ENCODE data around the gene HERPUD1.

Gene HERPUD1

DNA sequence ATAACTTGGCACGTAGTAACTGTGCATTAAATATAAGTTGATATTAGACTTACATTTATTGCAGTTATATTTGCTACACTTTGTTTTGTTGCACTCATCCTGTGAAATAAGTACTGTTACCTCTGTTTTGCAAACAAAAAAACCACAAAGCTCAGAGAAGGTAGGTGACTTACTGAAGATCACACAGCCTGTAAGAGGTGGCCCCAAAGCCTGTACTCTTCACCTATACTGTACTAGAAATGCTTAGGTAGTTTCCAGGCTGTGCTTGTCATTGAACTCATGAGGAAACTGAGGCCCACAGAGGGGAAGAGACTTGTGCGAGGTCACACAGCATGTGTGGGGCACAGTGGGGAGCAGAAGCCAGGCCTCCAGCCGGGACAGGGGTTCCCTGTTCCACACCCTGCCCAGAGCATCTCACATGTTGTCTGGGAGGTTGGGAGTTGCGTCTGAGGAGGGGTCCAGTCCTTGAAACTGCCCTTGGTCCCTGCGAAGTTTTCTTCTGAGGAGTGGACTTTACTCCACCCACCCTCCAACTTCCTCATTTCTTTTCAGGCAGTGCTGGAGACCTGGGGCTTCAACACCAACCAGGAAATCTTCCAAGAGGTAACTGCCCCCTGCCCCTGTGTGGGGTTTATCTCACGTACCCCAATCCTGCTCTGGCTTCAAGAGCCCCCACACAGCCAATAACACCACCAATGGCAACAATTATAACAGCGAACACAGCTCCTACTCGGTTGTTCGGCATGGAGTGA is 42.8 kb downstream of the HERPUD1 start:
- no peak overlapping the region for H3K4me3 ChIP-seq
- H3K36me3 ChIP-seq (ENCODE audit: insufficient read depth, low read length), result no peaks in the 10 kb centered on the region
- no peaks in the 10 kb centered on the region for H3K9me3 ChIP-seq (ENCODE audit: low read depth, low read length)
- H3K9ac ChIP-seq (ENCODE audit: insufficient read length), result no peak overlapping the region
- no peak overlapping the region for H3K27ac ChIP-seq
- TF ChIP-seq FOXP2 (optimal IDR thresholded peaks at IDR 0.05; ENCODE audit: control extremely low read depth, extremely low read length, insufficient read depth), result no peak
- no peak for TF ChIP-seq EZH2 (IDR thresholded peaks at IDR 0.05)
- no peak for TF ChIP-seq POLR2AphosphoS5 (IDR thresholded peaks at IDR 0.05; ENCODE audit: borderline replicate concordance, low read depth, low read length)
- no peak for DNase-seq (ENCODE audit: low read depth, low spot score)

DNA sequence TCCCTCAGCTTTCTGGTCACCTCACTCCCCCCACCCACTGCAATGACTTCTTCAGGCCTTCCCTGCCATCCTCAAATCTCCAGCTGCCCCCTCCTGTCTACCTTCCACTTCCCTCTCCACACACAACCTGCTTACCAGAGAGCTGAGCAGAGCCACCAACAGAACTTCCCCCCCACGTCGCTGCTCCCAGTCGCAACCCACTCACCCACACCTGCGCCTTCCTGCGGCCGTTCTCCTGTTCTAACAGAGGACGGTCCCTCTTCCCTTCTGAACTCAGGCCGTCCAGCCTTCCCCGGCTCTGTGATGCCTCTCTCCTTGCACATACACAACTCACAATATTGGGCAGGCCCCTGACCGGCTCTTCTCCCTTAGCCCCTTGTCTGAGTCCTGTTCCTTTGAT is 43.8 kb downstream of the HERPUD1 start:
- H3K36me3 ChIP-seq (ENCODE audit: insufficient read depth, low read length), result no peaks in the 10 kb centered on the region
- no peak for TF ChIP-seq FOXP2 (optimal IDR thresholded peaks at IDR 0.05; ENCODE audit: control extremely low read depth, extremely low read length, insufficient read depth)
- H3K4me3 ChIP-seq, result no peak overlapping the region
- no peaks in the 10 kb centered on the region for H3K9me3 ChIP-seq (ENCODE audit: low read depth, low read length)
- no peak overlapping the region for H3K9ac ChIP-seq (ENCODE audit: insufficient read length)
- H3K27ac ChIP-seq, result no peak overlapping the region
- no peak for DNase-seq (ENCODE audit: low read depth, low spot score)

DNA sequence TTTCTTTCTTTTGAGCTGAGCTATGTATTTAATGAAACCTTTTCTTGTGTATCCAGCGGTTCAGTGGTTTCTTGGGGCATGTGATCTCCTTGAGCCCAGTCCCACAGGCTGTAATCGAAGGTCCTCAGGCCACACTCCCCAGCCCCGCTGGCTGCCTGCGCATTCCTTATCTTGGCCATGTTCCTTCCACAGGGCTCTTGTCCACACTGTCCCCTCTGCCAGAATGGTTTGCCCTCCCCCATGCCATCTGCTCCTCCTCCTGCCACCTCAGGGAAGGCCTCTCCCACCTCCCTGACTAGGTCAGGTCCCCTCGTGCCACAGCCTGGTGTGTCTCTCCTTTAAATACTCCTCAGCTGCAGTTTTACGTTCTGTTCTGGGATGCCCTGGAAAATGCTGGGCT is 45.3 kb downstream of the HERPUD1 start:
- TF ChIP-seq EZH2 (IDR thresholded peaks at IDR 0.05), result no peak
- no peak for TF ChIP-seq POLR2AphosphoS5 (IDR thresholded peaks at IDR 0.05; ENCODE audit: borderline replicate concordance, low read depth, low read length)
- TF ChIP-seq FOXP2 (optimal IDR thresholded peaks at IDR 0.05; ENCODE audit: control extremely low read depth, extremely low read length, insufficient read depth), result no peak
- H3K27ac ChIP-seq, result no peak overlapping the region
- no peak overlapping the region for H3K4me3 ChIP-seq
- DNase-seq (ENCODE audit: low read depth, low spot score), result no peak
- no peak overlapping the region for H3K9ac ChIP-seq (ENCODE audit: insufficient read length)
- no peaks in the 10 kb centered on the region for H3K9me3 ChIP-seq (ENCODE audit: low read depth, low read length)
- H3K36me3 ChIP-seq (ENCODE audit: insufficient read depth, low read length), result no peaks in the 10 kb centered on the region

DNA sequence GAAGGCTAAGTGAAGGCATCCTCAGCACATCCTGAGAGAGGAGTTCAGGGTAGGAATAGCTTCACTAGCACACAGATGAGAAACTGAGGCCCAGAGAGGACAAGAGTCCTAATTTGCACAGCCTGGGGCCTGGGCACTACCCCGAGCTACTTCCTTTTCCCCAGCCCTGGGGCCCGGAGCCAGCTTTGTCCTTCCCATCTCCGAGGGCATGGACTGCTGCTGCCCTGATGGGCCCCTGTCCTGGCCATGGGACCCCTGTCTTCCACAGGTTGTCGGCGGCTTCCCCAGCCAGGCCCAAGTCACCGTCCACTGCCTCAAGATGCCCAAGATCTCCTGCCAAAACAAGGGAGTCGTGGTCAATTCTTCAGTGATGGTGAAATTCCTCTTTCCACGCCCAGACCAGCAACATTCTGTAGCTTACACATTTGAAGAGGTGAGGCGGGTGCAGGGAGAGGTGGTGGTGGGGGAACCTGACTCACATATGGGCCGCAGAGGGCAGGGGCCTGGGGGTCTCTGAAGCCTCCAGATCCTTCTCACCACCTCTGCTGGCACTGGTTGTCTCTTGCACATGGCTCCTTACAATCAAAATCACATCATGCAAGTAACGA is 46.0 kb downstream of the HERPUD1 start:
- TF ChIP-seq FOXP2 (optimal IDR thresholded peaks at IDR 0.05; ENCODE audit: control extremely low read depth, extremely low read length, insufficient read depth), result no peak
- no peak for TF ChIP-seq POLR2AphosphoS5 (IDR thresholded peaks at IDR 0.05; ENCODE audit: borderline replicate concordance, low read depth, low read length)
- TF ChIP-seq EZH2 (IDR thresholded peaks at IDR 0.05), result no peak
- Histone ChIP-seq H3K4me3 (no peak overlapping the region), H3K36me3 (ENCODE audit: insufficient read depth, low read length) (no peaks in the 10 kb centered on the region), H3K27ac (no peak overlapping the region), H3K9ac (ENCODE audit: insufficient read length) (no peak overlapping the region), H3K9me3 (ENCODE audit: low read depth, low read length) (no peaks in the 10 kb centered on the region)
- DNase-seq (ENCODE audit: low read depth, low spot score), result no peak

DNA sequence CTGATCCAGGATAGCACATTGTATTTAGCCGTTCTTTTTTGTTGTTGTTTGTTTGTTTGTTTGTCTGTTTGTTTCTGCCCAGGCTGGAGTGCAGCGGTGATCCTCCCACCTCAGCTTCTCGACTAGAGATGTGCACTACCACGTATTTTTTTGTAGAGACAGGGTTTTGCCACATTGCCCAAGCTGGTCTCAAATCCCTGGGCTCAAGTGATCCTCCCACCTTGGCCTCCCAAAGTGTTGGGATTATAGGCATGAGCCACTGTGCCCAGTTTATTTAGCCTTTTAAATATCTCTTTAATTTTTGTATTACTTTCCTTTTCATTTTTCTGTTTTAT is 48.2 kb downstream of the HERPUD1 start:
- no peak for TF ChIP-seq POLR2AphosphoS5 (IDR thresholded peaks at IDR 0.05; ENCODE audit: borderline replicate concordance, low read depth, low read length)
- TF ChIP-seq FOXP2 (optimal IDR thresholded peaks at IDR 0.05; ENCODE audit: control extremely low read depth, extremely low read length, insufficient read depth), result no peak
- no peak for TF ChIP-seq EZH2 (IDR thresholded peaks at IDR 0.05)
- no peak overlapping the region for H3K27ac ChIP-seq
- H3K9ac ChIP-seq (ENCODE audit: insufficient read length), result no peak overlapping the region
- no peak for DNase-seq (ENCODE audit: low read depth, low spot score)
- no peak overlapping the region for H3K4me3 ChIP-seq
- H3K9me3 ChIP-seq (ENCODE audit: low read depth, low read length), result no peaks in the 10 kb centered on the region
- no peaks in the 10 kb centered on the region for H3K36me3 ChIP-seq (ENCODE audit: insufficient read depth, low read length)

DNA sequence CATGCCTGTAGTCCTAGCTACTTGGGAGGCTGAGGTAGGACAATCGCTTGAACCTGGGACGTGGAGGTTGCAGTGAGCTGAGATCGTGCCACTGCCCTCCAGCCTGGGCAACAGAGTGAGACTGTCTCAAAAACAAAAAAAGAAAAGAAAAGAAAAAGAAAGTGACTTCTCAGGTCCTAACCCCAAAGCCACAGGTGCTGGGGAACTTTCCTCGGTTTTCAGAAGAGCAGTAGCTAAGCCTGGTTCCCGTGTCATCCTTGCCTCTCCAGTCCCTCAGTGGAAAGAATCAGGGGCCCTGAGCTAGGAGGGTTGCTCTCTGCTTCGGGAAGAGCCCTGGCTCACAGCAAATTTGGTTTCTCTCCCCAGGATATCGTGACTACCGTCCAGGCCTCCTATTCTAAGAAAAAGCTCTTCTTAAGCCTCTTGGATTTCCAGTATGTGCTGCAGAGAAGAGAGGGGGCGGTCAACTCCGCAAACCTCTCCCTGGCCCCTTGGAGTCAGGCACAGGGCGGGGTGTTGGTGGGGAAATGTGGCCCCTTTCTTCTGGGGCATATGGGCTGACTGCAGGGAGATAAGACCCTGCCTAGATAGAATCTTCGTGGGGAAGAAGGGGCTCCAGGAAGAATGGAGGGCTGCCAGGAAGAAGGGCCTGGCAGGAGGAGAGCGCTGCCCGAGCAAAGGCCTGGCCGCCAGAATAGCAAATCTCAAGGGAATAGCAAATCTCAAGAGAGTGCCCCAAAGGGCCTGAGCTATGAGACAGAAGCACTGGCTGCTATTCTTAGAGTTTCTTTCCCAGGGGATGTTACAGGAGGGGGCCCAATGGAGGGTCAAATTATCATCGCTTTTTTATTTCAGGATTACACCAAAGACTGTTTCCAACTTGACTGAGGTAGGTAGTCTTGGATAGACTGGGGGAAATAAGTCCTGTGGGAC is 49.1 kb downstream of the HERPUD1 start:
- no peak overlapping the region for H3K9ac ChIP-seq (ENCODE audit: insufficient read length)
- H3K27ac ChIP-seq, result no peak overlapping the region
- no peak for TF ChIP-seq POLR2AphosphoS5 (IDR thresholded peaks at IDR 0.05; ENCODE audit: borderline replicate concordance, low read depth, low read length)
- TF ChIP-seq FOXP2 (optimal IDR thresholded peaks at IDR 0.05; ENCODE audit: control extremely low read depth, extremely low read length, insufficient read depth), result no peak
- TF ChIP-seq EZH2 (IDR thresholded peaks at IDR 0.05), result no peak
- no peak overlapping the region for H3K4me3 ChIP-seq
- H3K9me3 ChIP-seq (ENCODE audit: low read depth, low read length), result no peaks in the 10 kb centered on the region
- H3K36me3 ChIP-seq (ENCODE audit: insufficient read depth, low read length), result no peaks in the 10 kb centered on the region
- DNase-seq (ENCODE audit: low read depth, low spot score), result no peak

DNA sequence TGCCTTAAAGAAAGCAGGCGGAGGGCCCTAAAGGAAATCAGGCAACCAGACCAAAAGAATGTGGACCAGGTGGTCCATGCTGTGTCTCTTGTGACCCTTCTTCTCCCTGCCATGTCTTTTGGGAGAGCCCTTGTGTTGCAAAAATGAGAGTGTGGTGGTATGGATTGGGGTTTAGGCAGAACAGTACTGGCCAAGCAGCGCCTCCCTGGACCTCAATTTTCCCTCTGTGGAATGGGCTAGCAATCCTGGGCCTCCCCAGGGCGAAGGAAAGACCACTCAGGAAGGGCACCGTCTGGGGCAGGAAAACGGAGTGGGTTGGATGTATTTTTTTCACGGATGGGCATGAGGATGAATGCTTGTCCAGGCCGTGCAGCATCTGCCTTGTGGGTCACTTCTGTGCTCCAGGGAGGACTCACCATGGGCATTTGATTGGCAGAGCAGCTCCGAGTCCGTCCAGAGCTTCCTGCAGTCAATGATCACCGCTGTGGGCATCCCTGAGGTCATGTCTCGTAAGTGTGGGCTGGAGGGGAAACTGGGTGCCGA is 49.9 kb downstream of the HERPUD1 start:
- Histone ChIP-seq H3K9ac (ENCODE audit: insufficient read length) (no peak overlapping the region), H3K27ac (no peak overlapping the region), H3K4me3 (no peak overlapping the region), H3K9me3 (ENCODE audit: low read depth, low read length) (no peaks in the 10 kb centered on the region), H3K36me3 (ENCODE audit: insufficient read depth, low read length) (no peaks in the 10 kb centered on the region)
- TF ChIP-seq POLR2AphosphoS5 (IDR thresholded peaks at IDR 0.05; ENCODE audit: borderline replicate concordance, low read depth, low read length) (no peak), FOXP2 (optimal IDR thresholded peaks at IDR 0.05; ENCODE audit: control extremely low read depth, extremely low read length, insufficient read depth) (no peak), EZH2 (IDR thresholded peaks at IDR 0.05) (no peak)
- no peak for DNase-seq (ENCODE audit: low read depth, low spot score)

DNA sequence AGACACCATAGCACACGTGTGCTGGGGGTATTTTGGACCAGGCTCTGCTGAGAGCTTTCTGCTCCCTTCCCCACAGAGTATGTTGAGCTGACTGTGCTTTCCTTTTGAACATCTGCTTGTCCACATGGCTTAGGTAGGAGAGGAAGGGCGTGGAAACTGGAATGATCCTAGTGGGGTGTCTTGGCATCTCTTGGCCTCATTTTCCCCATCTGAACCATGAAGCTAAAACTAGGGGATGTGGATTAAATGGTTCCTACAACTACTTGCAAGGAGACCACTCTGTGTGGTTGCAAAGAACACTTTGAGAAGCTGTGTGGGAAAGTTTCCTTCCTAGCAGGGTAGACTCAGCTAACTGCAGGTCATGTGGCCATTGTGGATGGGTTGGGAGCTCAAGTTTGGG is 50.8 kb downstream of the HERPUD1 start:
- TF ChIP-seq POLR2AphosphoS5 (IDR thresholded peaks at IDR 0.05; ENCODE audit: borderline replicate concordance, low read depth, low read length) (no peak), FOXP2 (optimal IDR thresholded peaks at IDR 0.05; ENCODE audit: control extremely low read depth, extremely low read length, insufficient read depth) (no peak), EZH2 (IDR thresholded peaks at IDR 0.05) (no peak)
- Histone ChIP-seq H3K27ac (no peak overlapping the region), H3K9me3 (ENCODE audit: low read depth, low read length) (no peaks in the 10 kb centered on the region), H3K4me3 (no peak overlapping the region), H3K36me3 (ENCODE audit: insufficient read depth, low read length) (no peaks in the 10 kb centered on the region), H3K9ac (ENCODE audit: insufficient read length) (no peak overlapping the region)
- DNase-seq (ENCODE audit: low read depth, low spot score), result no peak

Measured in SK-N-MC (cell line).